ENCODE measurements around the gene HOXB5. TPM values are rescaled to one million over a fixed set of nuclear protein-coding genes. Genes with fewer than 3 reads are reported as not detected.

Gene HOXB5
- total and polyA plus RNA-seq, 10 of the 15 experiments (the other 5 are each of a cell fraction or from before 2014, with no cell fraction given) = not detected

GRCh38 chr17:48634493-48635208, 41.1 kb upstream of the HOXB5 start:
- no peak overlapping the region for H3K9ac ChIP-seq (ENCODE audit: control insufficient read depth, insufficient read depth, low read length)
- no peak for ATAC-seq
- H3K4me2 ChIP-seq (ENCODE audit: control insufficient read depth, insufficient read depth) = no peak overlapping the region
- H4K20me1 ChIP-seq (ENCODE audit: control insufficient read depth, insufficient read depth) = no peaks in the 10 kb centered on the region
- H3K4me1 ChIP-seq (ENCODE audit: control insufficient read depth, insufficient read depth, low read length) = peaks cover 17% of the 10 kb centered on the region
- DNase-seq (ENCODE audit: low read depth, low spot score) = no peak
- in situ Hi-C loops (cut with MboI) = no loop called here
- RAD21 ChIA-PET (ENCODE audit: unreplicated experiment) = no interaction called here
- 85% methylated on average over 20 of the region's 20 CpGs for WGBS (ENCODE audit: insufficient coverage, insufficient replicate concordance, low lambda C conversion rate, missing lambda C conversion rate)
- POLR2A ChIA-PET = interaction anchor here (0.5 to 0.6 kb wide), 2 partner anchors 366 to 1177 kb away, joined by 4 to 5 read pairs; no protein-coding TSS in a partner anchor
- FAIRE-seq = no peak
- TF ChIP-seq DPF2 (IDR thresholded peaks at IDR 0.05) (no peak), MTA3 (IDR thresholded peaks at IDR 0.05; ENCODE audit: borderline replicate concordance, low read length) (no peak)
- H3K27ac ChIP-seq (ENCODE audit: control insufficient read depth, insufficient read depth) = no peak overlapping the region
- no peaks in the 10 kb centered on the region for H3K9me3 ChIP-seq (replicated peaks; ENCODE audit: control insufficient read depth, insufficient read depth, low read length)
- no peak overlapping the region for H2AFZ ChIP-seq (ENCODE audit: control insufficient read depth, low read depth, low read length)
- intact Hi-C loops (cut with micrococcal nuclease; ENCODE audit: unreplicated experiment) = no loop called here
- SMC1A ChIA-PET (ENCODE audit: uncharacterized antibody, unreplicated experiment) = no interaction called here
- peaks cover 3 to 12% of the 10 kb centered on the region in 2 experiments for H3K27me3 ChIP-seq (replicated peaks in 1 of 2; ENCODE audit: control insufficient read depth in 2 of 2, insufficient read depth in 2 of 2, low read length in 1 of 2)
- H3K79me2 ChIP-seq (ENCODE audit: control insufficient read depth, insufficient read depth, low read length) = no peaks in the 10 kb centered on the region
- CTCF ChIA-PET = interaction anchor here (0.6 to 2.5 kb wide), 5 partner anchors 8 to 244 kb away, joined by 3 to 12 read pairs (median 3); partner anchors contain the start of gene HOXB9
- H3K4me3 ChIP-seq = no peak overlapping the region
- no TSS peak for BruUV-seq (replicated peaks)
- no peaks in the 10 kb centered on the region for H3K36me3 ChIP-seq (ENCODE audit: control insufficient read depth in 2 of 2, insufficient read depth in 2 of 2, low read length in 1 of 2)

- no peak for DNase-seq (ENCODE audit: low read depth, low spot score)
- TF ChIP-seq RELB (IDR thresholded peaks at IDR 0.05; ENCODE audit: low read depth) (no peak), ZNF592 (IDR thresholded peaks at IDR 0.05) (no peak), MAX (IDR thresholded peaks at IDR 0.05; ENCODE audit: low read depth, low read length) (no peak), PBX3 (IDR thresholded peaks at IDR 0.05; ENCODE audit: insufficient replicate concordance, low read depth, low read length) (no peak), GATAD2B (conservative IDR thresholded peaks at IDR 0.05; ENCODE audit: low read depth) (no peak), CBX3 (IDR thresholded peaks at IDR 0.05; ENCODE audit: borderline replicate concordance, low read depth) (no peak)
Observed at GRCh38 chr17:48633266-48633677, 39.7 kb upstream of the HOXB5 start.

More at GRCh38 chr17:48633266-48633677, 39.7 kb upstream of the HOXB5 start:
- no peak for FAIRE-seq
- H3K79me2 ChIP-seq (ENCODE audit: control insufficient read depth, insufficient read depth, low read length) = no peaks in the 10 kb centered on the region
- 64% methylated on average over 19 of the region's 35 CpGs for WGBS (ENCODE audit: insufficient coverage, insufficient replicate concordance, low lambda C conversion rate, missing lambda C conversion rate)
- ChIA-PET POLR2A (no interaction called here), CTCF (interaction anchor here (1.0 to 1.3 kb wide), 2 partner anchors 11 to 46 kb away, joined by 3 to 4 read pairs; no protein-coding TSS in a partner anchor), SMC1A (ENCODE audit: uncharacterized antibody, unreplicated experiment) (interaction anchor here (1.3 to 1.4 kb wide), 2 partner anchors 22 to 246 kb away, joined by 3 to 4 read pairs; no protein-coding TSS in a partner anchor), RAD21 (ENCODE audit: unreplicated experiment) (no interaction called here)
- H3K4me1 ChIP-seq (ENCODE audit: control insufficient read depth, insufficient read depth, low read length) = peaks cover 17% of the 10 kb centered on the region
- no peaks in the 10 kb centered on the region for H3K9me3 ChIP-seq (replicated peaks; ENCODE audit: control insufficient read depth, insufficient read depth, low read length)
- no peaks in the 10 kb centered on the region; a peak in 1 of 4 replicates for H3K36me3 ChIP-seq (ENCODE audit: control insufficient read depth in 2 of 2, insufficient read depth in 2 of 2, low read length in 1 of 2)
- no peak overlapping the region for H3K9ac ChIP-seq (ENCODE audit: control insufficient read depth, insufficient read depth, low read length)
- no peak for ATAC-seq
- no peaks in the 10 kb centered on the region for H4K20me1 ChIP-seq (ENCODE audit: control insufficient read depth, insufficient read depth)
- intact Hi-C loops (cut with micrococcal nuclease; ENCODE audit: unreplicated experiment) (no loop called here), in situ Hi-C loops (cut with MboI) (no loop called here)
- H2AFZ ChIP-seq (ENCODE audit: control insufficient read depth, low read depth, low read length) = no peak overlapping the region
- H3K27ac ChIP-seq (ENCODE audit: control insufficient read depth, insufficient read depth) = no peak overlapping the region
- H3K4me3 ChIP-seq = no peak overlapping the region
- peaks cover 7 to 11% of the 10 kb centered on the region in 2 experiments for H3K27me3 ChIP-seq (replicated peaks in 1 of 2; ENCODE audit: control insufficient read depth in 2 of 2, insufficient read depth in 2 of 2, low read length in 1 of 2)
- no peak overlapping the region; the same call in 1 of the 2 replicates for H3K4me2 ChIP-seq (ENCODE audit: control insufficient read depth, insufficient read depth)
- no TSS peak for BruUV-seq (replicated peaks)

All from GM12878 (cell line).